Esophagus muscularis mucosa (tissue), 4 donors: ENCODE results near the gene RAB3IP.

Experiments
- CTCF ChIP-seq, 3 experiments: fragments of 200-600 bp in 2 of 3; fragments of 450-650 bp in 1 of 3; sonication (generic) in 2 of 3; IDR thresholded peaks; one replicate each; pipeline ENCODE4 v1.5.1; 2017 to 2019; ENCODE audit warnings: antibody characterized with exemption in 3 of 3, mild to moderate bottlenecking in 2 of 3, moderate library complexity in 1 of 3
- EP300 ChIP-seq: sonication (generic); formaldehyde crosslinking; IDR thresholded peaks from one replicate; pipeline ENCODE4 v1.6.1; 2017; ENCODE audit warnings: antibody characterized with exemption
- POLR2A ChIP-seq: fragments of 450-650 bp; IDR thresholded peaks from one replicate; pipeline ENCODE4 v1.6.1; 2017; ENCODE audit warnings: antibody characterized with exemption, moderate library complexity, mild to moderate bottlenecking, low read depth
- POLR2AphosphoS5 ChIP-seq, 2 donors: sonication (generic); formaldehyde crosslinking; IDR thresholded peaks; one replicate each; pipeline ENCODE4 v1.6.1; 2017; ENCODE audit warnings: antibody characterized with exemption in 2 of 2

GRCh38 chr12:69821456-69822159 is 82.9 kb downstream of the RAB3IP start:
- TF ChIP-seq CTCF (IDR thresholded peaks at IDR 0.05) (no peak), POLR2A (no peak), POLR2AphosphoS5 (IDR thresholded peaks at IDR 0.05) (no peak), EP300 (no peak)
